HFFc6 (cell line): ENCODE measurements around the gene CCDC38. TPM values are rescaled to one million over a fixed set of nuclear protein-coding genes. Genes with fewer than 3 reads are reported as not detected.
A peak's percentile ranks its signal among the peaks of the same experiment; 100 is the strongest.

Experiments used
- DNase-seq: peaks from one replicate; pipeline ENCODE4 v3.0.0-alpha.2; 2018
- H3K27ac Mint-ChIP-seq: 2 replicates; pipeline ENCODE4 v1.8.0; 2020; ENCODE audit warnings: mild to moderate bottlenecking, mixed read lengths
- H3K27me3 Mint-ChIP-seq: 2 replicates; pipeline ENCODE4 v1.8.0; 2021; ENCODE audit warnings: mild to moderate bottlenecking, moderate library complexity, mixed read lengths; ENCODE audit not compliant: insufficient read depth
- H3K36me3 Mint-ChIP-seq: 2 replicates; pipeline ENCODE4 v1.8.0; 2021; ENCODE audit warnings: low read depth, mixed read lengths
- H3K4me1 Mint-ChIP-seq: 2 replicates; pipeline ENCODE4 v1.8.0; 2020; ENCODE audit warnings: low read depth, mixed read lengths
- H3K4me3 Mint-ChIP-seq: 2 replicates; pipeline ENCODE4 v1.8.0; 2020; ENCODE audit warnings: mild to moderate bottlenecking, moderate library complexity, mixed read lengths
- H3K9me3 Mint-ChIP-seq: 2 replicates; pipeline ENCODE4 v1.8.0; 2020; ENCODE audit warnings: mild to moderate bottlenecking, mixed read lengths
- CTCF ChIP-seq: fragments of 200-600 bp; sonication (generic); IDR thresholded peaks from 2 replicates; pipeline ENCODE4 v1.5.0; 2021; ENCODE audit warnings: antibody characterized with exemption, mild to moderate bottlenecking
- total RNA-seq, 6 experiments: library from RNA; stranded (reverse); fragmentation: NEBNext Ultra II Directional; extraction: Animal tissue kit (Norgen Biotek cat#: 25700); gene quantifications; 2 replicates in 1 of 6; 3 replicates in 5 of 6; pipeline ENCODE4 v1.2.3, GENCODE V29; 2021

Gene CCDC38
- total RNA-seq, 6 experiments from 2014 or later = not detected

GRCh38 chr12:95877622-95878021 lies 64.8 kb downstream of the CCDC38 start:
- no peak overlapping the region for H3K4me3 Mint-ChIP-seq
- H3K9me3 Mint-ChIP-seq = no peaks in the 10 kb centered on the region
- DNase-seq = peak; percentile 26
- peaks cover 14% of the 10 kb centered on the region for H3K4me1 Mint-ChIP-seq
- H3K36me3 Mint-ChIP-seq = no peaks in the 10 kb centered on the region
- peaks cover 1% of the 10 kb centered on the region; the same call in 1 of the 2 replicates for H3K27me3 Mint-ChIP-seq
- no peak overlapping the region for H3K27ac Mint-ChIP-seq
- no peak for TF ChIP-seq CTCF

DNA sequence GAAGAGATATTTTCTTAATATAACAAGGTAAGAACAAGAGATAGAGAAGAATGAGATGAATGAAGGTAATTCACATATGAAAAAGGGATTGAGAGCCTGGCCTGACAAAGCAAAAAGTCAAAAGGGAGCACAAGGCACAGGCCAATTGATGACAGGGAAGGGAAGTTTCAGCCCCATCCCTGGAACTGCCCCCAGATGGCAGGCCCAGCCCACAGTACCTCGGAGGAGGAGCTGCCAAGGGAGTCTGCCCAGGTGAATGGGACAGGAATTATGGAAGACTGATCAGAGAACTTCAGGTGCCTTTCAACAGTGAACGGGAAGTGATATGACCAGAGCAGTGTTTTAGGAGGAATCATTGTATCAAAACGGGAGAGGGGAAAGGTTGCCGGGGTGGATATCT lies 68.0 kb downstream of the CCDC38 start:
- H3K27me3 Mint-ChIP-seq = no peaks in the 10 kb centered on the region
- H3K4me3 Mint-ChIP-seq = no peak overlapping the region
- H3K9me3 Mint-ChIP-seq = no peaks in the 10 kb centered on the region

DNA sequence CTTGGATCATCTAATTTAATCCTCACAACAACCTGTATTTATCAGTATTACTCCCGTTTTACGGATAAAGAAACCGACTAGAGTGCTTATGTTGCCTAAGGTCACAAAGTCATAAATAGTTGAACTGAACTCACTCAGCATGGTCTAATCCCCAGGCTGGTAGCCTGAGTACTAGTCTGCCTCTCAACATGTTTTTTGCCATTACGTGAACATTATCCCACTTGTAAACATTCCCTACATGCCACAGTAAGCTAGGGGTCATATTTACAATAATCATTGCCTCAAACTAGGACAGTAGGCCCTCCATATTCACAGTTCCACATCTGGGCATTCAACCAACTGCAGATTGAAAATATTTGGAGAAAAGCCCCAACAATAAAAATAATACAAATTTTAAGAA lies 71.5 kb downstream of the CCDC38 start:
- peaks cover 19% of the 10 kb centered on the region for H3K36me3 Mint-ChIP-seq
- no peak overlapping the region for H3K27ac Mint-ChIP-seq
- no peak overlapping the region for H3K4me3 Mint-ChIP-seq
- no peaks in the 10 kb centered on the region for H3K27me3 Mint-ChIP-seq
- DNase-seq = no peak
- no peak for TF ChIP-seq CTCF
- no peaks in the 10 kb centered on the region for H3K4me1 Mint-ChIP-seq
- H3K9me3 Mint-ChIP-seq = no peaks in the 10 kb centered on the region

More for the DNA sequence above, 68.0 kb downstream of the CCDC38 start:
- H3K36me3 Mint-ChIP-seq = peaks cover 12% of the 10 kb centered on the region
- TF ChIP-seq CTCF = no peak
- DNase-seq = no peak
- peaks cover 14% of the 10 kb centered on the region for H3K4me1 Mint-ChIP-seq
- H3K27ac Mint-ChIP-seq = no peak overlapping the region

DNA sequence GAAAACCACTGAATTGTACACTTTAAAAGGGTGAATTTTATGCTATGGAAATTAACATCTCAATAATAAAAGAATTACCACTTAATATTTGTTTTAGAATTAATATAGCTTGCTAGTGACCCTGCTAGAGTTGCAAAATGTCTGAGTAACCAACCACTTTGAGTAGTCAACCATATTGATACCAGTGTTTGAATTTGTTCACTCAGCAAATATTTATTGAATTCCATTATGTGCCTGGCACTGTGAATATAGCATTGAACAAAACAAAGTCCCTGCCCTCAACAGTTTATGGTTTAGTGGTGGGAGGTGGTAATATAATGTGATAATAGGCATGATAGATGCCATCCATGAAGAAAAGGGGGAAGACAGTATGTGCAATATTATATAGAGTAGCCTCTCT lies 79.1 kb downstream of the CCDC38 start:
- Mint-ChIP-seq H3K27ac (no peak overlapping the region), H3K9me3 (no peaks in the 10 kb centered on the region), H3K36me3 (peaks cover 26% of the 10 kb centered on the region), H3K4me3 (no peak overlapping the region), H3K27me3 (no peaks in the 10 kb centered on the region; the same call in 1 of the 2 replicates), H3K4me1 (0 out of 2 replicates have a peak, but pooled peaks cover 6% of the 10 kb centered on the region)
- no peak for DNase-seq
- no peak for TF ChIP-seq CTCF

DNA sequence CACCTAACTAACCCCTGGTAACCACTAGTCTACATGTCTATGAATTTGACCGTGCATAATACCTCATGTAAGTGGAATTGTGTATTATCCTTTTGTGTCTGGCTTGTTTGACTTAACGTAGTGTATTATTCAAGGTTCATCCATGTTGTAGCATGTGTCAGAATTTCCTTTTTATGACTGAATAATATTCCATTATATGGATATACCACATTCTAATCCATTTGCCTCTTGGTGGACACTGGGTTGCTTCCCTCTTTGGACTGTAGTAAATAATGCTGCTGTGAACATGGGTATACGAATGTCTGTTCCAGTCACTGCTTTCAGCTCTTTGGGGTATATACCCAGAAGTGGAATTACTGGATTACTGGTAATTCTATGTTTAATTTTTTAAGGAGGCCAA lies 80.4 kb downstream of the CCDC38 start:
- Mint-ChIP-seq H3K27me3 (no peaks in the 10 kb centered on the region; the same call in 1 of the 2 replicates), H3K36me3 (peaks cover 26% of the 10 kb centered on the region), H3K27ac (no peak overlapping the region), H3K9me3 (no peaks in the 10 kb centered on the region), H3K4me1 (0 out of 2 replicates have a peak, but pooled peaks cover 6% of the 10 kb centered on the region), H3K4me3 (no peak overlapping the region)
- no peak for DNase-seq
- TF ChIP-seq CTCF = no peak
